HepG2 (cell line): ENCODE data around the gene HOXC9. TPM values are rescaled to one million over a fixed set of nuclear protein-coding genes. Genes with fewer than 3 reads are reported as not detected.

Experiments used
- ATAC-seq: fragments of 200-7000 bp; cut with Tn5 transposase; 3 replicates; pipeline ENCODE4 v1.9.1; 2020; ENCODE audit warnings: mild to moderate bottlenecking, moderate library complexity
- BruUV-seq: library from RNA; stranded (reverse); fragments of 400-500 nt; replicated peaks from 2 replicates; lab custom pipeline; 2021; lab: Mats Ljungman, UMichigan
- CTCF ChIA-PET: fragments of 300-600 bp; formaldehyde crosslinking; extraction: SDS; loops from one replicate; lab custom pipeline; 2021; ENCODE audit warnings: low total read pairs, inconsistent platforms, low intra/inter-chr PET ratio; lab: Yijun Ruan, JAX
- POLR2A ChIA-PET: fragments of 350-600 bp; sonication (Branson Sonifier 250); formaldehyde crosslinking; loops from one replicate; lab custom pipeline; 2020; ENCODE audit warnings: antibody characterized with exemption, inconsistent platforms; lab: Yijun Ruan, JAX
- DNase-seq: peaks from one replicate; pipeline ENCODE4 v3.0.0-alpha.2; 2015; ENCODE audit warnings: low spot score
- FAIRE-seq: peaks from 3 replicates; lab custom pipeline; 2011; peaks lifted over from hg19 to GRCh38; lab: Jason Lieb, UNC
- H2AFZ ChIP-seq: one replicate; pipeline ENCODE4 v1.6.1; 2011; ENCODE audit warnings: low read length, inconsistent platforms
- H3K27ac ChIP-seq: fragments of 300-600 bp; 3 replicates; pipeline ENCODE4 v1.8.0; 2011; ENCODE audit warnings: mixed run types, mild to moderate bottlenecking, mixed read lengths, low read length, inconsistent platforms; ENCODE audit not compliant: insufficient read depth; ENCODE audit errors: extremely low read length
- H3K27me3 ChIP-seq, 2 experiments: fragments of 200-600 bp in 1 of 2; 2 replicates in 1 of 2; 3 replicates in 1 of 2; pipeline versions ENCODE4 v1.6.0 to v1.8.0; 2011; ENCODE audit warnings: low read length in 2 of 2, mild to moderate bottlenecking in 2 of 2, moderate library complexity in 2 of 2, inconsistent platforms in 1 of 2; ENCODE audit not compliant: insufficient read depth in 2 of 2, control insufficient read depth in 1 of 2
- H3K36me3 ChIP-seq, 2 experiments: fragments of 200-600 bp in 1 of 2; replicated peaks in 1 of 2; 2 replicates in 1 of 2; 3 replicates in 1 of 2; pipeline versions ENCODE4 v1.5.1 to v1.8.0; 2011; ENCODE audit warnings: low read length in 2 of 2, inconsistent platforms in 1 of 2; ENCODE audit not compliant: insufficient read depth in 2 of 2, control insufficient read depth in 1 of 2
- H3K4me1 ChIP-seq: 2 replicates; pipeline ENCODE4 v1.5.1; 2012; ENCODE audit warnings: low read length, inconsistent platforms; ENCODE audit not compliant: insufficient read depth
- H3K4me2 ChIP-seq: 2 replicates; pipeline ENCODE4 v1.6.0; 2011; ENCODE audit warnings: low read depth, low read length, inconsistent platforms
- H3K4me3 ChIP-seq, 3 experiments: fragments of 200-600 bp in 1 of 3; sonication (generic), shearing (Covaris generic) in 1 of 3; replicated peaks in 1 of 3; 2 replicates each; pipeline ENCODE4 v1.5.1; 2011 to 2016; ENCODE audit warnings: low read length in 3 of 3, inconsistent platforms in 2 of 3, low read depth in 2 of 3, mild to moderate bottlenecking in 2 of 3, control low read depth in 1 of 3, mixed read lengths in 1 of 3; ENCODE audit not compliant: insufficient read depth in 1 of 3
- H3K79me2 ChIP-seq: one replicate; pipeline ENCODE4 v1.6.1; 2011; ENCODE audit warnings: low read length, inconsistent platforms; ENCODE audit not compliant: insufficient read depth
- H3K9ac ChIP-seq: 2 replicates; pipeline ENCODE4 v1.6.0; 2011; ENCODE audit warnings: mild to moderate bottlenecking, low read depth, low read length, inconsistent platforms; ENCODE audit not compliant: insufficient read depth
- H3K9me3 ChIP-seq: 2 replicates; pipeline ENCODE4 v1.5.1; 2012; ENCODE audit warnings: mild to moderate bottlenecking, low read length
- H4K20me1 ChIP-seq: 2 replicates; pipeline ENCODE4 v1.6.0; 2011; ENCODE audit warnings: inconsistent platforms, mild to moderate bottlenecking, low read length, moderate library complexity; ENCODE audit not compliant: insufficient read depth
- FOXA3 ChIP-seq: IDR thresholded peaks from 2 replicates; pipeline ENCODE4 v1.6.1; 2016; ENCODE audit warnings: missing genetic modification reagents, missing compliant biosample characterization
- KDM3A ChIP-seq: IDR thresholded peaks from 2 replicates; pipeline ENCODE4 v1.6.1; 2018; ENCODE audit warnings: low read depth, missing compliant biosample characterization
- TBX3 ChIP-seq: fragments of 450-650 bp; IDR thresholded peaks from 2 replicates; pipeline ENCODE4 v1.6.1; 2017; ENCODE audit warnings: antibody characterized with exemption, mild to moderate bottlenecking, inconsistent platforms, borderline replicate concordance
- ZBTB25 ChIP-seq: IDR thresholded peaks from 2 replicates; pipeline ENCODE4 v1.6.1; 2018; ENCODE audit warnings: missing genetic modification reagents
- ZBTB39 ChIP-seq: sonication (generic); formaldehyde crosslinking; IDR thresholded peaks from 2 replicates; pipeline ENCODE4 v1.5.0; 2020; ENCODE audit warnings: missing genetic modification reagents
- ZFP36 ChIP-seq: fragments of 150-350 bp; IDR thresholded peaks from 2 replicates; pipeline ENCODE4 v1.6.1; 2018; ENCODE audit warnings: borderline replicate concordance, low read length, low read depth; ENCODE audit not compliant: partially characterized antibody
- ZNF317 ChIP-seq: sonication (generic); formaldehyde crosslinking; IDR thresholded peaks from 2 replicates; pipeline ENCODE4 v1.5.0; 2020; ENCODE audit warnings: mild to moderate bottlenecking, missing genetic modification reagents
- WGBS: methylation state at CpG from one replicate; pipeline ENCODE4 v1.1.6; 2017; ENCODE audit warnings: low lambda C conversion rate; 5-methylcytosine and 5-hydroxymethylcytosine counted together
- in situ Hi-C: cut with HindIII; loops from 2 replicates; pipeline ENCODE4 v1.10.0; 2017; ENCODE audit warnings: low pct_unique_long_range_greater_than_20kb; ENCODE audit not compliant: extremely low pct_ligation_motif_present
- intact Hi-C: fragments of 100-400 bp; cut with micrococcal nuclease; formaldehyde crosslinking; loops from one replicate; pipeline ENCODE4 v1.10.0; 2022; ENCODE audit not compliant: unreplicated experiment
- polyA plus RNA-seq, 8 experiments: library from polyadenylated mRNA; depleted of rRNA in 3 of 8; stranded (reverse) in 7 of 8; unstranded in 1 of 8; fragments of >200 nt; fragmentation: Illumina TruSeq in 4 of 8; extraction: Trizol in 4 of 8; gene quantifications; 2 replicates each; pipeline versions ENCODE4 v1.2.1 to v1.2.3, GENCODE V29; 2011 to 2016; ENCODE audit warnings: low read depth in 4 of 8, missing spikeins in 1 of 8, mixed read lengths in 1 of 8; ENCODE audit not compliant: insufficient read depth in 1 of 8
- total RNA-seq, 5 experiments: library from RNA; depleted of rRNA; stranded (reverse); fragments of >200 nt; fragmentation: Illumina TruSeq; extraction: Trizol; gene quantifications; 2 replicates each; pipeline ENCODE4 v1.2.3, GENCODE V29; 2016; ENCODE audit warnings: low read depth in 1 of 5
- TF ChIP-seq, protein P1 (sequence below), 2 experiments: sonication (generic) in 1 of 2; formaldehyde crosslinking in 1 of 2; IDR thresholded peaks; 2 replicates each; pipeline versions ENCODE4 v1.5.1 to v1.6.1; 2011 to 2020; ENCODE audit warnings: borderline replicate concordance in 1 of 2, low read depth in 1 of 2, low read length in 1 of 2, mild to moderate bottlenecking in 1 of 2, missing genetic modification reagents in 1 of 2, moderate library complexity in 1 of 2
- TF ChIP-seq, protein P2 (sequence below): sonication (generic); formaldehyde crosslinking; IDR thresholded peaks from 2 replicates; pipeline ENCODE4 v1.4.0; 2020; ENCODE audit warnings: missing genetic modification reagents, borderline replicate concordance

Gene HOXC9
- total and polyA plus RNA-seq, 2 of the 13 experiments (the other 11 are each of a cell fraction or from before 2014, with no cell fraction given) = 0.11 to 1.1 TPM

DNA sequence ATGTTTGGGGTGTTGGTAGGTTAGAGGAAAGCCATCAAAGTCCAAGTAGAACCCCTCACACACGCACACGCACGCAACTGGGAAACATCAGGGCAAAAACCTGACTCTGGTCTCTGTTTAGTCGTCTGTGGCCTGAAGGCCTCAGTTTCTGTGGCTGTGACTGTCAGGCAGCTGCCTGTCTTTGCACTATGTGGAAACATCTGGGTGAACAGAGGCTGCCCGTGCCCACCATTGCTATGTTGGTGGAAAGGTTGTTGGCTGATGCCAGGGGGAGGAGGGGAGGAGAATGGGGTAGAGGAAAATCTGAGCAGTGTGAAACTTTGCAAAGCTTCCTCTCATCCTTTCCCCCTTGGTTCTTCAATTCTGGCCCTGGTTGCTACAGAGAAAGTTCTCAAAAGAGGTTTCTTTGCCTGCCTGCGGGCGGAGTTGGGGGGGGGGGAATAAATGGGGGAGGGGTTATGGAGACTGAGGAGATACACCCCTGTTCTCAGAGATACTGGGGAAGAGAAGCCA lies 7.5 kb upstream of the HOXC9 start:
- FAIRE-seq = no peak
- Histone ChIP-seq H2AFZ (no peak overlapping the region), H3K9ac (no peak overlapping the region), H3K9me3 (no peaks in the 10 kb centered on the region), H3K27ac (no peak overlapping the region), H3K79me2 (no peaks in the 10 kb centered on the region), H4K20me1 (no peaks in the 10 kb centered on the region), H3K4me3 (no peak overlapping the region), H3K36me3 (no peaks in the 10 kb centered on the region), H3K4me1 (peaks cover 49% of the 10 kb centered on the region), H3K4me2 (no peak overlapping the region), H3K27me3 (peaks cover 10 to 49% of the 10 kb centered on the region in 2 experiments)
- ATAC-seq = no peak
- intact Hi-C loops = no loop called here
- no peak for TF ChIP-seq ZFP36
- TF ChIP-seq ZBTB25 (CRISPR knock-in tag) = no peak
- TF ChIP-seq, protein P1, sequence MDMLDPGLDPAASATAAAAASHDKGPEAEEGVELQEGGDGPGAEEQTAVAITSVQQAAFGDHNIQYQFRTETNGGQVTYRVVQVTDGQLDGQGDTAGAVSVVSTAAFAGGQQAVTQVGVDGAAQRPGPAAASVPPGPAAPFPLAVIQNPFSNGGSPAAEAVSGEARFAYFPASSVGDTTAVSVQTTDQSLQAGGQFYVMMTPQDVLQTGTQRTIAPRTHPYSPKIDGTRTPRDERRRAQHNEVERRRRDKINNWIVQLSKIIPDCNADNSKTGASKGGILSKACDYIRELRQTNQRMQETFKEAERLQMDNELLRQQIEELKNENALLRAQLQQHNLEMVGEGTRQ (IDR thresholded peaks at IDR 0.05; ENCODE audit: low read depth, low read length) = no peak
- TF ChIP-seq, protein P1 (CRISPR knock-in tag; IDR thresholded peaks at IDR 0.05; ENCODE audit: borderline replicate concordance) = no peak
- no peak for TF ChIP-seq TBX3
- TF ChIP-seq, protein P2, sequence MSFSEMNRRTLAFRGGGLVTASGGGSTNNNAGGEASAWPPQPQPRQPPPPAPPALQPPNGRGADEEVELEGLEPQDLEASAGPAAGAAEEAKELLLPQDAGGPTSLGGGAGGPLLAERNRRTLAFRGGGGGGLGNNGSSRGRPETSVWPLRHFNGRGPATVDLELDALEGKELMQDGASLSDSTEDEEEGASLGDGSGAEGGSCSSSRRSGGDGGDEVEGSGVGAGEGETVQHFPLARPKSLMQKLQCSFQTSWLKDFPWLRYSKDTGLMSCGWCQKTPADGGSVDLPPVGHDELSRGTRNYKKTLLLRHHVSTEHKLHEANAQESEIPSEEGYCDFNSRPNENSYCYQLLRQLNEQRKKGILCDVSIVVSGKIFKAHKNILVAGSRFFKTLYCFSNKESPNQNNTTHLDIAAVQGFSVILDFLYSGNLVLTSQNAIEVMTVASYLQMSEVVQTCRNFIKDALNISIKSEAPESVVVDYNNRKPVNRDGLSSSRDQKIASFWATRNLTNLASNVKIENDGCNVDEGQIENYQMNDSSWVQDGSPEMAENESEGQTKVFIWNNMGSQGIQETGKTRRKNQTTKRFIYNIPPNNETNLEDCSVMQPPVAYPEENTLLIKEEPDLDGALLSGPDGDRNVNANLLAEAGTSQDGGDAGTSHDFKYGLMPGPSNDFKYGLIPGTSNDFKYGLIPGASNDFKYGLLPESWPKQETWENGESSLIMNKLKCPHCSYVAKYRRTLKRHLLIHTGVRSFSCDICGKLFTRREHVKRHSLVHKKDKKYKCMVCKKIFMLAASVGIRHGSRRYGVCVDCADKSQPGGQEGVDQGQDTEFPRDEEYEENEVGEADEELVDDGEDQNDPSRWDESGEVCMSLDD (CRISPR knock-in tag) = no peak
- TF ChIP-seq FOXA3 (CRISPR knock-in tag) = no peak
- no peak for TF ChIP-seq KDM3A (CRISPR knock-in tag)
- TF ChIP-seq ZNF317 (CRISPR knock-in tag) = no peak
- TF ChIP-seq ZBTB39 (CRISPR knock-in tag) = no peak
- WGBS = 67% methylated on average over 7 of the region's 7 CpGs
- POLR2A ChIA-PET = no interaction called here
- no peak for DNase-seq
- in situ Hi-C loops = loop anchor here (10.0 kb wide), 1 partner anchor 382 kb away; no protein-coding TSS in a partner anchor
- no TSS peak for BruUV-seq
- CTCF ChIA-PET = no interaction called here
